ENCODE results near the gene DOK6. TPM values are rescaled to one million over a fixed set of nuclear protein-coding genes. Genes with fewer than 3 reads are reported as not detected.

The DOK6 gene
- total and polyA plus RNA-seq, 2 experiments from 2014 or later: 0.29 to 0.42 TPM

- ATAC-seq: no peak
- H3K36me3 Mint-ChIP-seq (ENCODE audit: low read depth): peaks cover 10% of the 10 kb centered on the region; the same call in 2 of the 3 replicates
Observed at GRCh38 chr18:69447886-69448285, 47.2 kb downstream of the DOK6 start.

More at GRCh38 chr18:69447886-69448285, 47.2 kb downstream of the DOK6 start:
- Histone ChIP-seq H4K20me1 (replicated peaks; ENCODE audit: insufficient read depth) (no peaks in the 10 kb centered on the region), H3K79me2 (replicated peaks; ENCODE audit: insufficient read depth) (no peaks in the 10 kb centered on the region), H3K9me2 (ENCODE audit: insufficient read depth) (peaks cover 3% of the 10 kb centered on the region; the same call in 1 of the 2 replicates), H2AFZ (no peak overlapping the region), H3K27ac (ENCODE audit: low read depth) (no peak overlapping the region), H3K36me3 (ENCODE audit: insufficient read depth) (no peaks in the 10 kb centered on the region), H3K4me3 (no peak overlapping the region), H3K4me2 (no peak overlapping the region), H3K4me1 (ENCODE audit: insufficient read depth) (no peaks in the 10 kb centered on the region), H3K27me3 (ENCODE audit: insufficient read depth) (no peaks in the 10 kb centered on the region), H3F3A (replicated peaks; ENCODE audit: low read depth) (no peaks in the 10 kb centered on the region)
- Mint-ChIP-seq H3K27me3 (ENCODE audit: insufficient read depth, low read depth, poor library complexity) (no peaks in the 10 kb centered on the region), H3K4me3 (no peak overlapping the region), H3K9me3 (peaks cover 10% of the 10 kb centered on the region), H3K4me1 (no peaks in the 10 kb centered on the region), H3K27ac (no peak overlapping the region)
- no peak for TF ChIP-seq EZH2phosphoT487 (IDR thresholded peaks at IDR 0.05; ENCODE audit: unreplicated experiment)
- no peak for TF ChIP-seq ZNF462 (CRISPR knock-in tag; IDR thresholded peaks at IDR 0.05)
- no peak for TF ChIP-seq ZNF331 (CRISPR knock-in tag; IDR thresholded peaks at IDR 0.05; ENCODE audit: low read depth)
- no peak for TF ChIP-seq REST (IDR thresholded peaks at IDR 0.05; ENCODE audit: unreplicated experiment)
- no peak for DNase-seq (ENCODE audit: low spot score)
